ENCODE data around the gene EPN2. TPM values are rescaled to one million over a fixed set of nuclear protein-coding genes. Genes with fewer than 3 reads are reported as not detected.

EPN2 gene
- total RNA-seq, 3 donors from 2014 or later (not counting 1 experiment from before 2014, with no cell fraction given): 2.0 to 13.8 (median 4.9) TPM

DNA sequence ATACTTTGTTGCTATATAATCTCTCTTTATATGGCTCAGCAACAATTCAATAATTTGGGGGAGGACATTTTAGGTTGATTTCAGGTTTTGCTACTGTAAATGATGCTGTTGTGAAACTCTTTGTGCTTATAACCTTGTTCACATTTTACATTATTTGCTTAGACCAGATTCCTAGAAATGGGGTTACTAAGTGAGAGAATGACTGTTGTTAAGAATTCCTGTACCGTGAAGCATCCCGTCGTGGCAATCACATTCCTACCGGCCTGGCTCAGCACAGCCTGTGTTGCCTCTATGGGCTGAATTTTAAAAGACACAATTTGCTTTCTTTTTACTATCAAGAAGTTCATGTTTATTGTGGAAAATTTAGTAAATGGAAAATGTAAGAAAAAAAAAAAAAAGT is 94.0 kb downstream of the EPN2 start:
- WGBS (ENCODE audit: insufficient coverage): 100% methylated on average over 3 of the region's 4 CpGs
- H3K9me3 Mint-ChIP-seq: no peaks in the 10 kb centered on the region

GRCh38 chr17:19331543-19332245 is 94.5 kb downstream of the EPN2 start:
- intact Hi-C loops (cut with micrococcal nuclease): no loop called here
- TF ChIP-seq CTCF (IDR thresholded peaks at IDR 0.05): no peak
- H3K9me3 ChIP-seq (ENCODE audit: control insufficient read depth, insufficient read depth, low read length): no peaks in the 10 kb centered on the region
- Mint-ChIP-seq H3K27me3 (ENCODE audit: low read depth in 2 of 2) (peaks cover 9 to 13% of the 10 kb centered on the region in 2 donors), H3K4me1 (no peaks in the 10 kb centered on the region), H3K27ac (no peak overlapping the region), H3K9me3 (no peaks in the 10 kb centered on the region), H3K36me3 (no peaks in the 10 kb centered on the region), H3K4me3 (no peak overlapping the region)
- DNase-seq (no peak), ATAC-seq (no peak)
- H3K36me3 ChIP-seq (ENCODE audit: control insufficient read depth, insufficient read depth, low read length): no peaks in the 10 kb centered on the region
- H3K4me3 ChIP-seq (ENCODE audit: low read length): no peak overlapping the region
- WGBS (ENCODE audit: insufficient coverage): 88% methylated on average over 13 of the region's 13 CpGs
- no peak overlapping the region for H3K27ac ChIP-seq (ENCODE audit: low read length)
- no peaks in the 10 kb centered on the region for H3K27me3 ChIP-seq (ENCODE audit: control insufficient read depth, insufficient read depth, low read length)
- H3K4me1 ChIP-seq (ENCODE audit: control insufficient read depth, insufficient read depth, low read length): no peaks in the 10 kb centered on the region

More for the DNA sequence above, 94.0 kb downstream of the EPN2 start:
- no peaks in the 10 kb centered on the region for H3K36me3 Mint-ChIP-seq
- no peaks in the 10 kb centered on the region for H3K36me3 ChIP-seq (ENCODE audit: control insufficient read depth, insufficient read depth, low read length)
- ATAC-seq (no peak), DNase-seq (no peak)
- H3K27ac ChIP-seq (ENCODE audit: low read length): no peak overlapping the region
- no peak for TF ChIP-seq CTCF (IDR thresholded peaks at IDR 0.05)
- H3K4me1 Mint-ChIP-seq: no peaks in the 10 kb centered on the region
- no peaks in the 10 kb centered on the region for H3K27me3 ChIP-seq (ENCODE audit: control insufficient read depth, insufficient read depth, low read length)
- H3K9me3 ChIP-seq (ENCODE audit: control insufficient read depth, insufficient read depth, low read length): no peaks in the 10 kb centered on the region
- no peak overlapping the region for H3K4me3 Mint-ChIP-seq
- peaks cover 9 to 13% of the 10 kb centered on the region in 2 donors for H3K27me3 Mint-ChIP-seq (ENCODE audit: low read depth in 2 of 2)
- H3K4me3 ChIP-seq (ENCODE audit: low read length): no peak overlapping the region
- intact Hi-C loops (cut with micrococcal nuclease): no loop called here
- H3K27ac Mint-ChIP-seq: no peak overlapping the region
- no peaks in the 10 kb centered on the region for H3K4me1 ChIP-seq (ENCODE audit: control insufficient read depth, insufficient read depth, low read length)

GRCh38 chr17:19332371-19333131 is 95.4 kb downstream of the EPN2 start:
- H3K27ac ChIP-seq (ENCODE audit: low read length): no peak overlapping the region
- no peak for ATAC-seq

More at GRCh38 chr17:19332371-19333131, 95.4 kb downstream of the EPN2 start:
- no peak overlapping the region for H3K4me3 Mint-ChIP-seq
- H3K9me3 Mint-ChIP-seq: no peaks in the 10 kb centered on the region
- no peak overlapping the region for H3K27ac Mint-ChIP-seq
- Histone ChIP-seq H3K27me3 (ENCODE audit: control insufficient read depth, insufficient read depth, low read length) (no peaks in the 10 kb centered on the region), H3K9me3 (ENCODE audit: control insufficient read depth, insufficient read depth, low read length) (no peaks in the 10 kb centered on the region), H3K4me1 (ENCODE audit: control insufficient read depth, insufficient read depth, low read length) (no peaks in the 10 kb centered on the region), H3K4me3 (ENCODE audit: low read length) (no peak overlapping the region), H3K36me3 (ENCODE audit: control insufficient read depth, insufficient read depth, low read length) (no peaks in the 10 kb centered on the region)
- TF ChIP-seq CTCF (IDR thresholded peaks at IDR 0.05): no peak
- DNase-seq: no peak
- H3K36me3 Mint-ChIP-seq: no peaks in the 10 kb centered on the region
- intact Hi-C loops (cut with micrococcal nuclease): no loop called here
- WGBS (ENCODE audit: insufficient coverage): 84% methylated on average over 6 of the region's 6 CpGs
- no peaks in the 10 kb centered on the region for H3K4me1 Mint-ChIP-seq
- H3K27me3 Mint-ChIP-seq (ENCODE audit: low read depth in 2 of 2): peaks cover 12 to 13% of the 10 kb centered on the region in 2 donors

Measured in natural killer cell (primary cell).